ENCODE measurements around the gene GTSF1L. TPM values are rescaled to one million over a fixed set of nuclear protein-coding genes. Genes with fewer than 3 reads are reported as not detected.
A peak's percentile ranks its signal among the peaks of the same experiment; 100 is the strongest.

GTSF1L gene
- total RNA-seq, 1 donor from 2014 or later: not detected

DNA sequence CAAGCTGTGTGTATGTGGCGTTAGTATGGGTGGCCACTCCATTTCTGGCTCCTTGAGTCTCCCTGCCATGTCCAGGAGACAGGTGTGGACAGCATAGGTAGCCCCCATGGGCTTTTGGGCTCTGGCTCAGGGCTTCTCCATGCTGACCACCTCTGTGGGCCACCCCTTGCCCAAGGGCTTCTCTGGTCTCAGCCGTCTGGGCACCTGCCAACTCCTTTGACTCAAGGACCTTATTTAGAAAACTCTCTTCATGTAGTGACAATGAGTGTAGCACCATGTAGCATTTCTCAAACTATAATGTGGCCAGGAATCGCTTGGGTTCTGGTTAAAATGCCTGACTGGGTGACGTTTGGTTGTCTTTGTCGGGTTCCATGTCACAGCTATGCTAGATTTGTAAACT is 5.1 kb upstream of the GTSF1L start:
- Histone ChIP-seq H3K27ac (ENCODE audit: low read depth, low read length) (no peak overlapping the region), H3K36me3 (ENCODE audit: insufficient read depth, low read length) (no peaks in the 10 kb centered on the region), H3K9me3 (ENCODE audit: insufficient read depth, low read depth, low read length) (no peaks in the 10 kb centered on the region), H2AFZ (ENCODE audit: low read depth, low read length) (no peak overlapping the region), H3K9ac (ENCODE audit: low read length) (no peak overlapping the region), H3K27me3 (ENCODE audit: insufficient read depth, low read length) (no peaks in the 10 kb centered on the region), H4K20me1 (ENCODE audit: insufficient read depth, low read length) (no peaks in the 10 kb centered on the region), H3K4me2 (ENCODE audit: low read length) (no peak overlapping the region), H3K4me1 (ENCODE audit: insufficient read depth, low read length) (peaks cover 5% of the 10 kb centered on the region), H3K79me2 (ENCODE audit: insufficient read depth, low read length) (no peaks in the 10 kb centered on the region), H3K4me3 (ENCODE audit: insufficient read depth, low read depth, low read length) (no peak overlapping the region)
- no peaks in the 10 kb centered on the region for H3K4me1 Mint-ChIP-seq (ENCODE audit: low read depth, unreplicated experiment)
- no peak overlapping the region for H3K4me3 Mint-ChIP-seq (ENCODE audit: unreplicated experiment)
- peaks cover 2% of the 10 kb centered on the region for H3K9me3 Mint-ChIP-seq (ENCODE audit: unreplicated experiment)
- DNase-seq (ENCODE audit: low read depth): no peak
- H3K27ac Mint-ChIP-seq (ENCODE audit: unreplicated experiment): no peak overlapping the region
- H3K36me3 Mint-ChIP-seq (ENCODE audit: low read depth, unreplicated experiment): no peaks in the 10 kb centered on the region
- TF ChIP-seq CTCF (IDR thresholded peaks at IDR 0.05; ENCODE audit: insufficient read depth, low read depth, low read length) (no peak), EZH2 (IDR thresholded peaks at IDR 0.05; ENCODE audit: insufficient read depth, low read length) (no peak)
- peaks cover 17% of the 10 kb centered on the region for H3K27me3 Mint-ChIP-seq (ENCODE audit: low read depth, unreplicated experiment)
- FAIRE-seq: no peak

- H3K27me3 ChIP-seq (ENCODE audit: insufficient read depth, low read length): no peaks in the 10 kb centered on the region
- no peaks in the 10 kb centered on the region for H3K36me3 ChIP-seq (ENCODE audit: insufficient read depth, low read length)
- TF ChIP-seq CTCF (IDR thresholded peaks at IDR 0.05; ENCODE audit: insufficient read depth, low read depth, low read length): no peak
- no peak for TF ChIP-seq EZH2 (IDR thresholded peaks at IDR 0.05; ENCODE audit: insufficient read depth, low read length)
- H3K9me3 ChIP-seq (ENCODE audit: insufficient read depth, low read depth, low read length): no peaks in the 10 kb centered on the region
- no peak overlapping the region for H3K9ac ChIP-seq (ENCODE audit: low read length)
- no peak overlapping the region for H3K27ac Mint-ChIP-seq (ENCODE audit: unreplicated experiment)
- peaks cover 2% of the 10 kb centered on the region for H3K9me3 Mint-ChIP-seq (ENCODE audit: unreplicated experiment)
- no peaks in the 10 kb centered on the region for H3K36me3 Mint-ChIP-seq (ENCODE audit: low read depth, unreplicated experiment)
- peaks cover 16% of the 10 kb centered on the region for H3K27me3 Mint-ChIP-seq (ENCODE audit: low read depth, unreplicated experiment)
- H2AFZ ChIP-seq (ENCODE audit: low read depth, low read length): no peak overlapping the region
- H3K4me3 ChIP-seq (ENCODE audit: insufficient read depth, low read depth, low read length): no peak overlapping the region
- no peaks in the 10 kb centered on the region for H4K20me1 ChIP-seq (ENCODE audit: insufficient read depth, low read length)
- no peaks in the 10 kb centered on the region for H3K79me2 ChIP-seq (ENCODE audit: insufficient read depth, low read length)
- no peak overlapping the region for H3K27ac ChIP-seq (ENCODE audit: low read depth, low read length)
- DNase-seq (ENCODE audit: low read depth) (peak; percentile 76), FAIRE-seq (no peak)
- H3K4me3 Mint-ChIP-seq (ENCODE audit: unreplicated experiment): no peak overlapping the region
- H3K4me1 Mint-ChIP-seq (ENCODE audit: low read depth, unreplicated experiment): no peaks in the 10 kb centered on the region
- H3K4me1 ChIP-seq (ENCODE audit: insufficient read depth, low read length): peaks cover 5% of the 10 kb centered on the region
- H3K4me2 ChIP-seq (ENCODE audit: low read length): peak overlapping the region; percentile 18
Measured at GRCh38 chr20:43731469-43731868, 4.7 kb upstream of the GTSF1L start.

DNA sequence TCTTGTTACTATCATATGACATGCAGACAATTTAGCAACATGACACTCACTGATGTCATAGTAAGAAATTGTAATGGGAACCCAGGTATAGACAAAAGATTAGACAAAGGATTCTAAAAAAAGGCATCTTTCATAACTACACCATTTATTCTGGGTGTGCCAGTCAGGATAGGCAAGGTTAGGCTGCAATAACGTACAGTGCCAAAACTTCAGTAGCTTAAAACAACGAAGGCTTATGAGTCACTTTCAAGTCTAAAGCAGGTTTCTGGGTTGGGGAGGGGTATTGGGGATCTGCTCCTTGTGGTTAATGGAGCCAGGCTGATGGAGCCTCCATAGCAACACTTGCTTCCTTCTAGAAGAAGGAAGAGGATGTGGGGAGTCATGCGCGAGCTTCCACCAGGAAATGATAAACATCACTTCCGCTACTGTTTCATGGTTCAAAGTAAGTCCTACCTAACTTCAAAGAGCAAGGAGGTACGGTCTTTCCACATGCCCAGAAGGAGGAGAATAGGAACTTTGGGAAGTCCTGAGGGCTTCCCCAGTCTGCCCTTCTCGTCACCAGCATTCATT is 2.0 kb upstream of the GTSF1L start:
- DNase-seq (ENCODE audit: low read depth): no peak
- H3K9me3 ChIP-seq (ENCODE audit: insufficient read depth, low read depth, low read length): no peaks in the 10 kb centered on the region
- Mint-ChIP-seq H3K27ac (ENCODE audit: unreplicated experiment) (no peak overlapping the region), H3K36me3 (ENCODE audit: low read depth, unreplicated experiment) (no peaks in the 10 kb centered on the region), H3K9me3 (ENCODE audit: unreplicated experiment) (peaks cover 2% of the 10 kb centered on the region), H3K4me3 (ENCODE audit: unreplicated experiment) (no peak overlapping the region), H3K27me3 (ENCODE audit: low read depth, unreplicated experiment) (peaks cover 17% of the 10 kb centered on the region), H3K4me1 (ENCODE audit: low read depth, unreplicated experiment) (no peaks in the 10 kb centered on the region)
- H3K4me3 ChIP-seq (ENCODE audit: insufficient read depth, low read depth, low read length): no peak overlapping the region
- no peaks in the 10 kb centered on the region for H3K79me2 ChIP-seq (ENCODE audit: insufficient read depth, low read length)
- FAIRE-seq: no peak
- TF ChIP-seq CTCF (IDR thresholded peaks at IDR 0.05; ENCODE audit: insufficient read depth, low read depth, low read length) (no peak), EZH2 (IDR thresholded peaks at IDR 0.05; ENCODE audit: insufficient read depth, low read length) (no peak)
- no peak overlapping the region for H3K27ac ChIP-seq (ENCODE audit: low read depth, low read length)
- H3K4me2 ChIP-seq (ENCODE audit: low read length): no peak overlapping the region
- H2AFZ ChIP-seq (ENCODE audit: low read depth, low read length): no peak overlapping the region
- H3K4me1 ChIP-seq (ENCODE audit: insufficient read depth, low read length): peaks cover 5% of the 10 kb centered on the region
- no peak overlapping the region for H3K9ac ChIP-seq (ENCODE audit: low read length)
- no peaks in the 10 kb centered on the region for H3K27me3 ChIP-seq (ENCODE audit: insufficient read depth, low read length)
- H3K36me3 ChIP-seq (ENCODE audit: insufficient read depth, low read length): no peaks in the 10 kb centered on the region
- H4K20me1 ChIP-seq (ENCODE audit: insufficient read depth, low read length): no peaks in the 10 kb centered on the region
